Measurements from ENCODE around the gene OLFM1.
A peak's percentile ranks its signal among the peaks of the same experiment; 100 is the strongest.

Gene OLFM1

GRCh38 chr9:135087489-135087792 lies at the start of gene OLFM1:
Gene OLFM1 (plus strand): TSS chr9:135087668. CDS start chr9:135087990, 322 bp downstream.
- no peaks in the 10 kb centered on the region for H3K9me3 ChIP-seq (ENCODE audit: control insufficient read depth, low read depth, low read length)
- peaks cover 3% of the 10 kb centered on the region for H3K4me1 ChIP-seq (ENCODE audit: control insufficient read depth, low read depth, low read length)
- peaks cover 11% of the 10 kb centered on the region for H3K36me3 ChIP-seq (ENCODE audit: control insufficient read depth, low read depth, low read length)
- no peak within 1 kb of the TSS for H3K9ac ChIP-seq (ENCODE audit: low read length)
- no peak within 1 kb of the TSS for H3K27ac ChIP-seq (ENCODE audit: low read length)
- H3K27me3 ChIP-seq (ENCODE audit: control insufficient read depth, insufficient read depth, low read length): peaks cover 25% of the 10 kb centered on the region
- peak within 1 kb of the TSS; percentile 54 for H3K4me3 ChIP-seq (ENCODE audit: low read length)

GRCh38 chr9:135038331-135038730 lies 49.1 kb upstream of the OLFM1 start:
- no peaks in the 10 kb centered on the region for H3K27me3 ChIP-seq (ENCODE audit: control insufficient read depth, insufficient read depth, low read length)
- H3K4me3 ChIP-seq (ENCODE audit: low read length): no peak overlapping the region
- H3K9ac ChIP-seq (ENCODE audit: low read length): no peak overlapping the region
- no peak overlapping the region for H3K27ac ChIP-seq (ENCODE audit: low read length)
- H3K4me1 ChIP-seq (ENCODE audit: control insufficient read depth, low read depth, low read length): no peaks in the 10 kb centered on the region
- no peaks in the 10 kb centered on the region for H3K36me3 ChIP-seq (ENCODE audit: control insufficient read depth, low read depth, low read length)
- H3K9me3 ChIP-seq (ENCODE audit: control insufficient read depth, low read depth, low read length): no peaks in the 10 kb centered on the region

- H3K4me1 ChIP-seq (ENCODE audit: control insufficient read depth, low read depth, low read length): no peaks in the 10 kb centered on the region
- H3K36me3 ChIP-seq (ENCODE audit: control insufficient read depth, low read depth, low read length): no peaks in the 10 kb centered on the region
- no peaks in the 10 kb centered on the region for H3K9me3 ChIP-seq (ENCODE audit: control insufficient read depth, low read depth, low read length)
- no peak overlapping the region for H3K4me3 ChIP-seq (ENCODE audit: low read length)
- H3K9ac ChIP-seq (ENCODE audit: low read length): no peak overlapping the region
- H3K27me3 ChIP-seq (ENCODE audit: control insufficient read depth, insufficient read depth, low read length): no peaks in the 10 kb centered on the region
- no peak overlapping the region for H3K27ac ChIP-seq (ENCODE audit: low read length)
Measured at GRCh38 chr9:135038826-135039225, 48.6 kb upstream of the OLFM1 start.

- H3K36me3 ChIP-seq (ENCODE audit: control insufficient read depth, low read depth, low read length): no peaks in the 10 kb centered on the region
- H3K27me3 ChIP-seq (ENCODE audit: control insufficient read depth, insufficient read depth, low read length): no peaks in the 10 kb centered on the region
- no peak overlapping the region for H3K9ac ChIP-seq (ENCODE audit: low read length)
- H3K4me1 ChIP-seq (ENCODE audit: control insufficient read depth, low read depth, low read length): no peaks in the 10 kb centered on the region
- H3K4me3 ChIP-seq (ENCODE audit: low read length): no peak overlapping the region
- H3K9me3 ChIP-seq (ENCODE audit: control insufficient read depth, low read depth, low read length): no peaks in the 10 kb centered on the region
- no peak overlapping the region for H3K27ac ChIP-seq (ENCODE audit: low read length)
Measured at GRCh38 chr9:135039266-135039870, 48.1 kb upstream of the OLFM1 start.

GRCh38 chr9:135039916-135040645 lies 47.4 kb upstream of the OLFM1 start:
- Histone ChIP-seq H3K9ac (ENCODE audit: low read length) (no peak overlapping the region), H3K36me3 (ENCODE audit: control insufficient read depth, low read depth, low read length) (no peaks in the 10 kb centered on the region), H3K27me3 (ENCODE audit: control insufficient read depth, insufficient read depth, low read length) (no peaks in the 10 kb centered on the region), H3K27ac (ENCODE audit: low read length) (no peak overlapping the region), H3K4me3 (ENCODE audit: low read length) (no peak overlapping the region), H3K9me3 (ENCODE audit: control insufficient read depth, low read depth, low read length) (no peaks in the 10 kb centered on the region), H3K4me1 (ENCODE audit: control insufficient read depth, low read depth, low read length) (no peaks in the 10 kb centered on the region)

- no peaks in the 10 kb centered on the region for H3K9me3 ChIP-seq (ENCODE audit: control insufficient read depth, low read depth, low read length)
- no peak overlapping the region for H3K27ac ChIP-seq (ENCODE audit: low read length)
- no peaks in the 10 kb centered on the region for H3K36me3 ChIP-seq (ENCODE audit: control insufficient read depth, low read depth, low read length)
- H3K4me3 ChIP-seq (ENCODE audit: low read length): no peak overlapping the region
- no peaks in the 10 kb centered on the region for H3K27me3 ChIP-seq (ENCODE audit: control insufficient read depth, insufficient read depth, low read length)
- no peaks in the 10 kb centered on the region for H3K4me1 ChIP-seq (ENCODE audit: control insufficient read depth, low read depth, low read length)
- H3K9ac ChIP-seq (ENCODE audit: low read length): no peak overlapping the region
Measured at GRCh38 chr9:135040892-135041291, 46.6 kb upstream of the OLFM1 start.

- Histone ChIP-seq H3K4me3 (ENCODE audit: low read length) (no peak overlapping the region), H3K9ac (ENCODE audit: low read length) (no peak overlapping the region), H3K9me3 (ENCODE audit: control insufficient read depth, low read depth, low read length) (no peaks in the 10 kb centered on the region), H3K27me3 (ENCODE audit: control insufficient read depth, insufficient read depth, low read length) (no peaks in the 10 kb centered on the region), H3K4me1 (ENCODE audit: control insufficient read depth, low read depth, low read length) (no peaks in the 10 kb centered on the region), H3K36me3 (ENCODE audit: control insufficient read depth, low read depth, low read length) (no peaks in the 10 kb centered on the region), H3K27ac (ENCODE audit: low read length) (no peak overlapping the region)
Measured at GRCh38 chr9:135043345-135043744, 44.1 kb upstream of the OLFM1 start.

GRCh38 chr9:135045264-135045927 lies 42.1 kb upstream of the OLFM1 start:
- Histone ChIP-seq H3K9ac (ENCODE audit: low read length) (no peak overlapping the region), H3K4me3 (ENCODE audit: low read length) (no peak overlapping the region), H3K36me3 (ENCODE audit: control insufficient read depth, low read depth, low read length) (no peaks in the 10 kb centered on the region), H3K27ac (ENCODE audit: low read length) (no peak overlapping the region), H3K4me1 (ENCODE audit: control insufficient read depth, low read depth, low read length) (no peaks in the 10 kb centered on the region), H3K27me3 (ENCODE audit: control insufficient read depth, insufficient read depth, low read length) (no peaks in the 10 kb centered on the region), H3K9me3 (ENCODE audit: control insufficient read depth, low read depth, low read length) (no peaks in the 10 kb centered on the region)

- Histone ChIP-seq H3K9me3 (ENCODE audit: control insufficient read depth, low read depth, low read length) (no peaks in the 10 kb centered on the region), H3K9ac (ENCODE audit: low read length) (no peak overlapping the region), H3K4me1 (ENCODE audit: control insufficient read depth, low read depth, low read length) (no peaks in the 10 kb centered on the region), H3K4me3 (ENCODE audit: low read length) (no peak overlapping the region), H3K36me3 (ENCODE audit: control insufficient read depth, low read depth, low read length) (no peaks in the 10 kb centered on the region), H3K27ac (ENCODE audit: low read length) (no peak overlapping the region), H3K27me3 (ENCODE audit: control insufficient read depth, insufficient read depth, low read length) (no peaks in the 10 kb centered on the region)
Measured at GRCh38 chr9:135045928-135046738, 41.3 kb upstream of the OLFM1 start.

GRCh38 chr9:135046739-135047350 lies 40.6 kb upstream of the OLFM1 start:
- Histone ChIP-seq H3K9ac (ENCODE audit: low read length) (no peak overlapping the region), H3K9me3 (ENCODE audit: control insufficient read depth, low read depth, low read length) (no peaks in the 10 kb centered on the region), H3K36me3 (ENCODE audit: control insufficient read depth, low read depth, low read length) (no peaks in the 10 kb centered on the region), H3K4me3 (ENCODE audit: low read length) (no peak overlapping the region), H3K27ac (ENCODE audit: low read length) (no peak overlapping the region), H3K27me3 (ENCODE audit: control insufficient read depth, insufficient read depth, low read length) (no peaks in the 10 kb centered on the region), H3K4me1 (ENCODE audit: control insufficient read depth, low read depth, low read length) (no peaks in the 10 kb centered on the region)

GRCh38 chr9:135047521-135047920 lies 39.9 kb upstream of the OLFM1 start:
- Histone ChIP-seq H3K9me3 (ENCODE audit: control insufficient read depth, low read depth, low read length) (no peaks in the 10 kb centered on the region), H3K36me3 (ENCODE audit: control insufficient read depth, low read depth, low read length) (no peaks in the 10 kb centered on the region), H3K27me3 (ENCODE audit: control insufficient read depth, insufficient read depth, low read length) (no peaks in the 10 kb centered on the region), H3K4me1 (ENCODE audit: control insufficient read depth, low read depth, low read length) (no peaks in the 10 kb centered on the region), H3K9ac (ENCODE audit: low read length) (no peak overlapping the region), H3K4me3 (ENCODE audit: low read length) (no peak overlapping the region), H3K27ac (ENCODE audit: low read length) (no peak overlapping the region)

All from iPS-18a (cell line).